Upper lobe of right lung (tissue), 1 donor: ENCODE data around the gene S100A10. TPM values are rescaled to one million over a fixed set of nuclear protein-coding genes. Genes with fewer than 3 reads are reported as not detected.

Source experiments
- ATAC-seq: fragments of 200-7000 bp; cut with Tn5 transposase; one replicate; pipeline ENCODE4 v1.9.1; 2020; ENCODE audit warnings: mild to moderate bottlenecking, moderate library complexity
- DNase-seq: peaks from one replicate; pipeline ENCODE4 v3.0.0-alpha.2; 2020
- H3K27ac ChIP-seq: fragments of 200-600 bp; one replicate; pipeline ENCODE4 v1.8.0; 2022
- H3K27me3 ChIP-seq: fragments of 200-600 bp; one replicate; pipeline ENCODE4 v1.8.0; 2022; ENCODE audit warnings: mild to moderate bottlenecking
- H3K36me3 ChIP-seq: fragments of 200-600 bp; one replicate; pipeline ENCODE4 v1.8.0; 2022
- H3K4me1 ChIP-seq: fragments of 200-600 bp; one replicate; pipeline ENCODE4 v1.8.0; 2022
- H3K4me3 ChIP-seq: fragments of 200-600 bp; one replicate; pipeline ENCODE4 v1.8.0; 2022; ENCODE audit warnings: mild to moderate bottlenecking
- H3K9me3 ChIP-seq: fragments of 200-600 bp; one replicate; pipeline ENCODE4 v1.8.0; 2022
- CTCF ChIP-seq: fragments of 200-600 bp; IDR thresholded peaks from one replicate; pipeline ENCODE4 v1.8.0; 2022; ENCODE audit warnings: antibody characterized with exemption
- intact Hi-C: fragments of 100-400 bp; cut with DNase I; formaldehyde crosslinking; loops from one replicate; pipeline ENCODE4 v1.11.0; 2022
- total RNA-seq: library from RNA; stranded (reverse); fragmentation: NEBNext Ultra II Directional; extraction: Animal tissue kit (Norgen Biotek cat#: 25700); gene quantifications from one replicate; pipeline ENCODE4 v1.2.1, GENCODE V29; 2021
- donor health status: DM: no; HTN: yes; CAD: no; lungs with severe emphysema.

S100A10 gene
- total RNA-seq, 1 donor from 2014 or later: 643 TPM

DNA sequence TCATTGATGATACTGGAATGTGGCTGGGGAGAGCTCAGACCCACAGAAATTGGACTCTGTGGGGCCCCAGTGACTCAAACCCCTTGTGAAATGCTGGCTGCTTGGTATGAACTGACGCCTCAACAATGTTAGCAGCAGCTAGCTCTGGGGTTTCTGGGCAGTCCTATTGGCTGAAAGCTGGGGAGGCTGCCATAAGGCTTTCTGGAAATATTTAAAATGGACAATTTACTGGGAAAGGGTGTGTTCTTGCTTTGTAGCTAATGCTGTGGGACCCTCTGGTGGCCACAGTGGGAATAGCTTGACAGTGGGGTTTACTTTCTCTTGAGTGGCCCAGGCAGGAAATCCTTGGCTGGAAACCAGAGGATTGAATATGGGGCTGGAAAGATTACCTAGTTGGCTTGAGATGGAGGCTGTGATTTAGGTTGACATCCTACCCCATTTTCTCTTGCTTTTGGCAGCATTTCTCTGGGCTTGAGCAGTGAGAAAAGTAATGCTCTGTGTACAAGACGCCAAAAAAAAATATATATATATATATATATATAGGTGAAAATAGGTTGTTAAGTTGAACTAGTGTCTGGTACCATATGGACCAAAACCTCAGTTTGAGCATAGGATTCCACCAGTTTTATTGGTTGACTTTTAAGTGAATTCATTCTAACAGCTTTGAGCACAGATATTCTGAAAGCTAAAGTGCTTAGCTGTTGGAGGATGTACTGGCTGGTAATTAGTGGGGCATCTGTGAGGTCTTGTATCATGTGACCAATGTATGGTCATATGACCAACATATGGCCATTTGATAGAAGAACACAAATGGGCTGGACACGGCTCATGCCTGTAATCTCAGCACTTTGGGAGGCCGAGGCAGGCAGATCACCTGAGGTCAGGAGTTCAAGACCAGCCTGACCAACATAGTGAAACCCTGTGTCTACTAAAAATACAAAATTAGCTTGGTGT is 8.2 kb upstream of the S100A10 start:
- H3K27me3 ChIP-seq: no peaks in the 10 kb centered on the region
- peaks cover 4% of the 10 kb centered on the region for H3K4me1 ChIP-seq
- no peaks in the 10 kb centered on the region for H3K36me3 ChIP-seq
- peak; percentile 84 for DNase-seq
- intact Hi-C loops: no loop called here
- H3K27ac ChIP-seq: peak overlapping the region; percentile 44
- TF ChIP-seq CTCF: peak; percentile 95
- no peaks in the 10 kb centered on the region for H3K9me3 ChIP-seq
- H3K4me3 ChIP-seq: no peak overlapping the region
- peak; percentile 87 for ATAC-seq

DNA sequence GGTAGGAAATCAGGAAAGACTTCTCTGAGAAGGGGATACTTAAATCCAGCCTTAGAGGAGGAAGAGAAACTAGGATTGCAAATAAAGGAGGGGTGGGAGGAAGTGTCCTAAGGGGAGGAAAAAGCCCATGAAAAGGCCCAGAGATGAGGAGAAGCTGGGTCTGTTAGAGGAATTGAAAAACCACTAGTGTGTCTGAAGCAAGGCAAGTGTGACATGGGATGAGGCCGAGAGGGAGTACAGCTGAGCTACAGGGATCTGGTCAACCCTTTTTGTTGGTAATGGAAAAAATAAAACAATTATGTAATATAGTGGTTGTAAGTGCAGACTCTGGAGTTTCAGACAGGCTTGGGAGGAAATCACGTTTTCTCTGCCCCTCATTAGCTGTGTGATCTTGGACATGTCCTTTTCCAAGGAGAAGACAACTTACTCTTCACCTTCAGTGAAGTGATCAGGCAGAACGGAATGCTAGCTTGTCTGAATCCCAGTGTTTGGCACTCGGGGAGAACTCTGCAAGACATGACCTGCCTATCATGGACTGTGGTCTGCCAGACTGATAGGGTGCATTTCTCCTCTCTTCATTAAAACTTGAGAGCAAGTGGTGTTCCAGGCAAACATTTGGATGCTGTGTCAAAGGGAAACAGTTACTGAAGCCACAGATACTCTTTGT is 7.4 kb upstream of the S100A10 start:
- Histone ChIP-seq H3K27me3 (no peaks in the 10 kb centered on the region), H3K27ac (peak overlapping the region; percentile 44), H3K9me3 (no peaks in the 10 kb centered on the region), H3K36me3 (no peaks in the 10 kb centered on the region), H3K4me1 (peaks cover 4% of the 10 kb centered on the region), H3K4me3 (no peak overlapping the region)
- TF ChIP-seq CTCF: no peak
- DNase-seq (no peak), ATAC-seq (peak; percentile 72)
- intact Hi-C loops: no loop called here

GRCh38 chr1:151998611-151999362 is 5.1 kb upstream of the S100A10 start:
- H3K36me3 ChIP-seq: no peaks in the 10 kb centered on the region
- no peak overlapping the region for H3K4me3 ChIP-seq
- peaks cover 14% of the 10 kb centered on the region for H3K4me1 ChIP-seq
- ATAC-seq (no peak), DNase-seq (no peak)
- H3K9me3 ChIP-seq: no peaks in the 10 kb centered on the region
- no peak overlapping the region for H3K27ac ChIP-seq
- intact Hi-C loops: loop anchor here (2.0 kb wide), 1 partner anchor 66 kb away; no protein-coding TSS in a partner anchor
- no peaks in the 10 kb centered on the region for H3K27me3 ChIP-seq
- TF ChIP-seq CTCF: no peak

DNA sequence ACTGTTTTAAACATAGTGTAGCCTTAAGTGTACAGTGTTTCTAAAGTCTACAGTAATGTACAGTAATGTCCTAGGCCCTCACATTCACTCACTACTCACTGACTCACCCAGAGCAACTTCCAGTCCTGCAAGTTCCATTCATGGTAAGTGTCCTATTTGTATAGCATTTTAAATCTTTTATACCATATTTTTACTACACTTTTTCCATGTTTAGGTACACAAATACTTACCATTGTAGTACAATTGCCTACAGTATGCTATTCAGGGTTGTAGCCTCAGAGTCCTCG is 3.6 kb upstream of the S100A10 start:
- H3K27me3 ChIP-seq: no peaks in the 10 kb centered on the region
- no peaks in the 10 kb centered on the region for H3K36me3 ChIP-seq
- no peak overlapping the region for H3K27ac ChIP-seq
- TF ChIP-seq CTCF: no peak
- H3K4me3 ChIP-seq: no peak overlapping the region
- no peaks in the 10 kb centered on the region for H3K9me3 ChIP-seq
- intact Hi-C loops: no loop called here
- no peak for ATAC-seq
- no peak for DNase-seq
- H3K4me1 ChIP-seq: peaks cover 16% of the 10 kb centered on the region

DNA sequence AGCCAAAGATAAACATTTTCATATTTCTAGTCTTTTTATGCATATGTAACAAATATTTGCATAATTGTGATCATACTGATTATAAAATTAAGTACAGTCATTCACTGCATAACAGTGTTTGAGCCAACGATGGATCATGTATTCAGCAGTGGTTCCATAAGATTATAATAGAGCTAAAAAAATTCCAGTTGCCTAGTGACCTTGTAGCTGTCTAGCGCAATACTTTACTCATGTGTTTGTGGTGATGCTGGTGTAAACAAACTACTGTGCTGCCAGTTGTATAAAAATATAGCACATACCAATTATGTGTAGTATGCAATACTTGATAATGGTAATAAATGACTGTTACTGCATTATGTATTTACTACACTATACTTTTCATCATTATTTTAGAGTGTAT is 2.1 kb upstream of the S100A10 start:
- no peak for DNase-seq
- Histone ChIP-seq H3K36me3 (no peaks in the 10 kb centered on the region), H3K9me3 (no peaks in the 10 kb centered on the region), H3K27ac (no peak overlapping the region), H3K4me3 (no peak overlapping the region), H3K4me1 (peaks cover 27% of the 10 kb centered on the region), H3K27me3 (no peaks in the 10 kb centered on the region)
- no peak for TF ChIP-seq CTCF
- intact Hi-C loops: no loop called here
- ATAC-seq: no peak
